H1 (cell line): ENCODE measurements around the gene IL7R. TPM values are rescaled to one million over a fixed set of nuclear protein-coding genes. Genes with fewer than 3 reads are reported as not detected.

ENCODE experiments used
- CTCF ChIA-PET: fragments of 300-600 bp; sonication (Branson Sonifier 250); formaldehyde crosslinking; loops from one replicate; lab custom pipeline; 2021; ENCODE audit not compliant: partially characterized antibody; lab: Charles Lee
- POLR2A ChIA-PET: fragments of 300-600 bp; sonication (Branson Sonifier 250); formaldehyde crosslinking; loops from one replicate; lab custom pipeline; 2021; ENCODE audit warnings: inconsistent platforms; ENCODE audit not compliant: partially characterized antibody; lab: Charles Lee
- DNase-seq, 2 experiments: peaks; one replicate each; pipeline versions ENCODE4 v3.0.0 to v3.0.0-alpha.2; 2010 to 2022; ENCODE audit warnings: low spot score in 2 of 2, low read depth in 1 of 2, mixed read lengths in 1 of 2
- FAIRE-seq: peaks from 2 replicates; lab custom pipeline; 2011; peaks lifted over from hg19 to GRCh38; lab: Jason Lieb, UNC
- H2AFZ ChIP-seq: 2 replicates; pipeline ENCODE4 v1.8.1; 2012; ENCODE audit warnings: low read length, inconsistent platforms
- H2AK5ac ChIP-seq: 2 replicates; pipeline ENCODE4 v1.6.1; 2013; ENCODE audit warnings: low read depth, low read length
- H2BK120ac ChIP-seq: replicated peaks from 2 replicates; pipeline ENCODE3; 2013; ENCODE audit warnings: low read depth, low read length, inconsistent platforms
- H2BK12ac ChIP-seq: 2 replicates; pipeline ENCODE4 v1.6.1; 2013; ENCODE audit warnings: low read depth, low read length
- H2BK15ac ChIP-seq: 2 replicates; pipeline ENCODE4 v1.6.1; 2013; ENCODE audit warnings: low read length
- H2BK20ac ChIP-seq: 2 replicates; pipeline ENCODE4 v1.6.1; 2013; ENCODE audit warnings: low read length
- H2BK5ac ChIP-seq: 2 replicates; pipeline ENCODE4 v1.6.1; 2013; ENCODE audit warnings: low read depth, low read length
- H3K14ac ChIP-seq: 2 replicates; pipeline ENCODE4 v1.6.1; 2013; ENCODE audit warnings: inconsistent platforms; ENCODE audit not compliant: insufficient read length
- H3K18ac ChIP-seq: 2 replicates; pipeline ENCODE4 v1.6.1; 2013; ENCODE audit warnings: low read length; ENCODE audit errors: extremely low read depth
- H3K23ac ChIP-seq: 2 replicates; pipeline ENCODE4 v1.6.1; 2013; ENCODE audit warnings: inconsistent platforms; ENCODE audit not compliant: insufficient read length
- H3K23me2 ChIP-seq: 2 replicates; pipeline ENCODE4 v1.6.1; 2013; ENCODE audit warnings: low read depth, low read length
- H3K27ac ChIP-seq: 2 replicates; pipeline ENCODE4 v1.6.1; 2011; ENCODE audit warnings: low read depth, low read length, inconsistent platforms
- H3K27me3 ChIP-seq, 4 experiments: replicated peaks in 1 of 4; 1 replicate in 1 of 4; 2 replicates in 3 of 4; pipeline versions ENCODE4 v1.6.1 to v1.8.1; 2011 to 2013; ENCODE audit warnings: low read length in 3 of 4, mild to moderate bottlenecking in 3 of 4, inconsistent platforms in 2 of 4, mixed read lengths in 2 of 4, moderate library complexity in 1 of 4; ENCODE audit not compliant: control insufficient read depth in 3 of 4, insufficient read depth in 3 of 4; ENCODE audit errors: extremely low read depth in 1 of 4
- H3K36me3 ChIP-seq, 4 experiments: 2 replicates each; pipeline versions ENCODE4 v1.6.1 to v1.8.1; 2011 to 2013; ENCODE audit warnings: mild to moderate bottlenecking in 4 of 4, low read length in 3 of 4, moderate library complexity in 2 of 4, control low read depth in 1 of 4, inconsistent platforms in 1 of 4; ENCODE audit not compliant: insufficient read depth in 4 of 4, control insufficient read depth in 2 of 4
- H3K4ac ChIP-seq: replicated peaks from 2 replicates; pipeline ENCODE3; 2013; ENCODE audit warnings: low read length, low read depth, mixed read lengths, inconsistent platforms; ENCODE audit not compliant: insufficient read length
- H3K4me1 ChIP-seq, 4 experiments: replicated peaks in 1 of 4; 1 replicate in 1 of 4; 2 replicates in 3 of 4; pipeline versions ENCODE4 v1.6.1 to v1.8.1; 2011 to 2013; ENCODE audit warnings: low read length in 3 of 4, inconsistent platforms in 2 of 4, mixed read lengths in 1 of 4; ENCODE audit not compliant: insufficient read depth in 4 of 4, control insufficient read depth in 3 of 4
- H3K4me2 ChIP-seq, 2 experiments: 2 replicates each; pipeline versions ENCODE4 v1.6.1 to v1.8.1; 2011 to 2013; ENCODE audit warnings: low read depth in 2 of 2, low read length in 2 of 2, control low read depth in 1 of 2, inconsistent platforms in 1 of 2, mild to moderate bottlenecking in 1 of 2; ENCODE audit not compliant: insufficient read depth in 1 of 2
- H3K4me3 ChIP-seq, 4 experiments: fragments of 200-600, 300-600 bp in 1 of 4; sonication (generic), shearing (Covaris generic), sonication (Bioruptor Twin) in 1 of 4; 2 replicates each; pipeline versions ENCODE4 v1.5.1 to v1.8.1; 2011 to 2016; ENCODE audit warnings: low read length in 4 of 4, low read depth in 3 of 4, control low read depth in 2 of 4, inconsistent platforms in 2 of 4, mild to moderate bottlenecking in 2 of 4, mixed read lengths in 1 of 4, moderate library complexity in 1 of 4; ENCODE audit not compliant: insufficient read depth in 2 of 4; ENCODE audit errors: extremely low read depth in 1 of 4
- H3K56ac ChIP-seq: replicated peaks from 2 replicates; pipeline ENCODE3; 2013; ENCODE audit warnings: low read depth, mild to moderate bottlenecking, mixed read lengths, low read length, inconsistent platforms; ENCODE audit not compliant: insufficient read length
- H3K79me1 ChIP-seq: 2 replicates; pipeline ENCODE4 v1.6.1; 2013; ENCODE audit warnings: low read depth, low read length, control low read depth
- H3K79me2 ChIP-seq, 2 experiments: 2 replicates each; pipeline versions ENCODE4 v1.6.1 to v1.8.1; 2012 to 2013; ENCODE audit warnings: low read length in 2 of 2, mild to moderate bottlenecking in 2 of 2, inconsistent platforms in 1 of 2; ENCODE audit not compliant: insufficient read depth in 2 of 2, control insufficient read depth in 1 of 2
- H3K9ac ChIP-seq, 4 experiments: replicated peaks in 1 of 4; 1 replicate in 1 of 4; 2 replicates in 3 of 4; pipeline versions ENCODE4 v1.6.1 to v1.8.1; 2011 to 2013; ENCODE audit warnings: low read depth in 3 of 4, low read length in 3 of 4, control low read depth in 2 of 4, mild to moderate bottlenecking in 2 of 4, moderate library complexity in 2 of 4, inconsistent platforms in 1 of 4; ENCODE audit errors: extremely low read depth in 1 of 4
- H3K9me3 ChIP-seq, 2 experiments: 2 replicates each; pipeline versions ENCODE4 v1.6.1 to v1.8.1; 2012 to 2013; ENCODE audit warnings: mild to moderate bottlenecking in 2 of 2, moderate library complexity in 2 of 2, control low read depth in 1 of 2, inconsistent platforms in 1 of 2, low read depth in 1 of 2, low read length in 1 of 2, mixed read lengths in 1 of 2; ENCODE audit not compliant: insufficient read depth in 2 of 2
- H4K20me1 ChIP-seq, 2 experiments: replicated peaks in 1 of 2; 2 replicates each; pipeline versions ENCODE3 to v1.8.1; 2011 to 2013; ENCODE audit warnings: inconsistent platforms in 2 of 2, low read length in 2 of 2, mild to moderate bottlenecking in 1 of 2; ENCODE audit not compliant: insufficient read depth in 2 of 2, control insufficient read depth in 1 of 2
- H4K5ac ChIP-seq: 2 replicates; pipeline ENCODE4 v1.6.1; 2013; ENCODE audit warnings: low read length, low read depth, mixed read lengths, inconsistent platforms; ENCODE audit not compliant: insufficient read length
- H4K8ac ChIP-seq: 2 replicates; pipeline ENCODE4 v1.8.0; 2013; ENCODE audit warnings: mild to moderate bottlenecking, moderate library complexity, low read length, inconsistent platforms; ENCODE audit not compliant: insufficient read depth; ENCODE audit errors: extremely low read depth
- H4K91ac ChIP-seq: replicated peaks from 2 replicates; pipeline ENCODE3; 2013; ENCODE audit warnings: low read length, mixed read lengths, inconsistent platforms; ENCODE audit not compliant: insufficient read length
- ASH2L ChIP-seq: fragments of 200-600, 300-600 bp; sonication (generic); IDR thresholded peaks from one replicate; pipeline ENCODE4 v1.7.1; 2017; ENCODE audit warnings: low read length
- ATF2 ChIP-seq: IDR thresholded peaks from 2 replicates; pipeline ENCODE4 v1.6.1; 2012; ENCODE audit warnings: low read length, inconsistent platforms
- BCL11A ChIP-seq, 2 experiments: IDR thresholded peaks; one replicate each; pipeline ENCODE4 v1.6.1; 2011; ENCODE audit warnings: low read depth in 2 of 2, low read length in 2 of 2, mild to moderate bottlenecking in 2 of 2
- CTCF ChIP-seq, 3 experiments: IDR thresholded peaks; 1 replicate in 2 of 3; 2 replicates in 1 of 3; pipeline versions ENCODE4 v1.5.1 to v1.6.1; 2011; ENCODE audit warnings: low read length in 3 of 3, mild to moderate bottlenecking in 3 of 3, inconsistent platforms in 2 of 3, low read depth in 1 of 3, moderate library complexity in 1 of 3; ENCODE audit not compliant: insufficient read depth in 1 of 3; ENCODE audit errors: control extremely low read depth in 1 of 3
- HDAC2 ChIP-seq, 2 experiments: fragments of 300-600 bp in 1 of 2; sonication (generic) in 1 of 2; IDR thresholded peaks; 2 replicates each; pipeline ENCODE4 v1.6.1; 2011 to 2012; ENCODE audit warnings: low read depth in 2 of 2, low read length in 2 of 2, mild to moderate bottlenecking in 2 of 2, moderate library complexity in 2 of 2, borderline replicate concordance in 1 of 2, inconsistent platforms in 1 of 2
- SUZ12 ChIP-seq: fragments of 200-600 bp; sonication (generic); IDR thresholded peaks from 2 replicates; pipeline ENCODE4 v1.6.1; 2012; ENCODE audit warnings: mild to moderate bottlenecking, inconsistent platforms, low read length, moderate library complexity, mixed read lengths
- ZNF274 ChIP-seq: IDR thresholded peaks from 2 replicates; pipeline ENCODE4 v1.7.0; 2012; ENCODE audit warnings: low read length, borderline replicate concordance; ENCODE audit errors: extremely low read depth
- WGBS, 2 experiments: shearing (Covaris generic) in 1 of 2; methylation state at CpG; one replicate each; pipeline versions ENCODE4 v1.1.6 to v1.1.7; 2013 to 2015; ENCODE audit warnings: low lambda C conversion rate in 2 of 2, mixed read lengths in 2 of 2, inconsistent platforms in 1 of 2, low coverage in 1 of 2, missing lambda C conversion rate in 1 of 2; ENCODE audit not compliant: insufficient replicate concordance in 2 of 2, insufficient coverage in 1 of 2, insufficient read length in 1 of 2; ENCODE audit errors: extremely low coverage in 1 of 2, missing lambda C conversion rate in 1 of 2; 5-methylcytosine and 5-hydroxymethylcytosine counted together
- polyA plus RNA-seq, 7 experiments: library from polyadenylated mRNA; depleted of rRNA in 3 of 7; stranded (reverse) in 5 of 7; unstranded in 2 of 7; fragments of >200 nt in 5 of 7; fragments of 200-250 nt in 2 of 7; gene quantifications; 1 replicate in 5 of 7; 2 replicates in 1 of 7; 4 replicates in 1 of 7; pipeline versions ENCODE4 v1.2.1 to v1.2.3, GENCODE V29; 2011 to 2013; ENCODE audit warnings: missing spikeins in 2 of 7, mixed read lengths in 2 of 7
- total RNA-seq: library from RNA; stranded (reverse); fragmentation: NEBNext Ultra II Directional; extraction: Animal tissue kit (Norgen Biotek cat#: 25700); gene quantifications from 2 replicates; pipeline ENCODE4 v1.2.1, GENCODE V29; 2021

The IL7R gene
- total and polyA plus RNA-seq, 2 of the 8 experiments (the other 6 are each of a cell fraction or from before 2014, with no cell fraction given) = not detected

GRCh38 chr5:35899800-35900199 lies 43.1 kb downstream of the IL7R start:
- POLR2A ChIA-PET = no interaction called here

More at GRCh38 chr5:35899800-35900199, 43.1 kb downstream of the IL7R start:
- CTCF ChIA-PET = interaction anchor here (1.6 kb wide), 1 partner anchor 8 kb away, joined by 4 read pairs; no protein-coding TSS in a partner anchor
- H4K8ac ChIP-seq = no peak overlapping the region
- no peak overlapping the region for H3K4me2 ChIP-seq
- no peak overlapping the region for H2BK120ac ChIP-seq
- no peak overlapping the region for H3K14ac ChIP-seq
- H2BK15ac ChIP-seq = no peak overlapping the region
- no peak overlapping the region for H3K9ac ChIP-seq
- no peak overlapping the region for H4K5ac ChIP-seq
- TF ChIP-seq CTCF (IDR thresholded peaks at IDR 0.05; ENCODE audit: control extremely low read depth in 1 of 3, insufficient read depth in 1 of 3, low read depth in 1 of 3, low read length in 3 of 3) = no peak
- TF ChIP-seq ASH2L = no peak
- no peak for TF ChIP-seq ATF2
- TF ChIP-seq SUZ12 = no peak
- no peak for TF ChIP-seq ZNF274
- TF ChIP-seq HDAC2 (IDR thresholded peaks at IDR 0.05; ENCODE audit: borderline replicate concordance in 1 of 2, low read depth in 2 of 2, low read length in 2 of 2) = no peak
- no peak for TF ChIP-seq BCL11A (IDR thresholded peaks at IDR 0.05; ENCODE audit: low read depth in 2 of 2, low read length in 2 of 2)
- TF ChIP-seq, all 59 proteins: peak for 0
- Histone ChIP-seq H3K27ac (no peak overlapping the region), H2BK12ac (no peak overlapping the region), H3K4me3 (no peak overlapping the region), H4K91ac (no peak overlapping the region), H3K4me1 (no peaks in the 10 kb centered on the region; a peak in 1 of 7 replicates), H3K27me3 (no peaks in the 10 kb centered on the region), H3K56ac (no peak overlapping the region), H2BK5ac (no peak overlapping the region), H3K23ac (no peak overlapping the region), H2AK5ac (no peak overlapping the region), H3K79me2 (no peaks in the 10 kb centered on the region), H3K18ac (no peak overlapping the region), H3K4ac (no peak overlapping the region), H3K79me1 (no peaks in the 10 kb centered on the region), H2AFZ (no peak overlapping the region), H3K23me2 (no peaks in the 10 kb centered on the region), H2BK20ac (no peak overlapping the region), H3K9me3 (no peaks in the 10 kb centered on the region), H4K20me1 (no peaks in the 10 kb centered on the region), H3K36me3 (no peaks in the 10 kb centered on the region)
- FAIRE-seq (no peak), DNase-seq (no peak)
- WGBS, 2 experiments = 59% methylated on average over 3 of the region's 3 CpGs; no CpG with 5 or more reads in 1 of the 2 experiments
